Panc1 (cell line): ENCODE results near the gene TALDO1.

Source experiments
- POLR2AphosphoS5 ChIP-seq: IDR thresholded peaks from 2 replicates; pipeline ENCODE4 v1.6.1; 2012; ENCODE audit warnings: mild to moderate bottlenecking, low read depth, low read length, moderate library complexity
- TCF7L2 ChIP-seq: IDR thresholded peaks from 2 replicates; pipeline ENCODE4 v1.6.1; 2011; ENCODE audit warnings: mild to moderate bottlenecking, low read depth, low read length, inconsistent platforms

DNA sequence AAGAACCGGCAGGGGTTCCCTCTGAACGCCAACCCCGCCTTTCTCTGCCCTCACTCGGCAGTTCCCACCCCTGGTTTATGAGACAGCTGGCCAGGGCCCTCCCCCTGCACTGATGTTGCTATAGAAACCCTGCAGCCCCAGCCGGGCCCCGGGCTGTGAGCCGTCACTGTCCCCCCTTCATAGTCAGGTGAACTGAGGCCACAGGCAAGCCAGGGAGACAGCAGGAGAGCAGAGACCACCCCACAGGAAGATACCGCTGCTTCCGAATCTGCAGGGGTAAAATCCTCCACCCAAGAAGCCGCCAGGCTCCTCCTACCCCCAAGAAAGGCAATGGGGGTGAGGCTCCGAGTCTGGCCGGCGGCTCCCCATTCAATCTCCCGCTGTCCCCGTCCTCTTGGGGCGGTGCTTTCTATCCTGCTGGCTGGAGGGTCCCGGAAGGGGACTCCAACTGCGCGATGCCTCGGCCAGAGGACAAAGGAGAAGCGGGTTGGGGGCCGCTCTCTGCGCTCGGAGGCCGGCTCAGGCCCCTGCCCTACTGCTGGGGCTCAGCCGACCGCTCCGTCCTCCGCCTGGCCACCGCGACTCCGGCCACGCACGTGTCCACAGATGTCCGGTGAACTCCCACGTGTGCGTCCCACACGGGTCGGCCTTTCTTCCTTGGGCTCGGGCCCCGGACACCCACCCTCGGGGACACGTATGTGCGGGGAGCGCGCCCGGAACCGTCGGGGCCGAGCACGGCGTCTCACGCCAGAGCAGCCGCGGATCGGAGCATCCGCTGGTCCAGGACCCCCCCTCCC, 50.2 kb downstream of the TALDO1 start:
- TF ChIP-seq POLR2AphosphoS5 (no peak; the same call in 1 of the 2 replicates), TCF7L2 (no peak)
